SU-DHL-6 (cell line): ENCODE measurements around the gene MUC12.

Experiments
- H2AFZ ChIP-seq: fragments of 200-600 bp; sonication (generic); 2 replicates; pipeline ENCODE4 v1.6.1; 2014; ENCODE audit warnings: low read depth, mild to moderate bottlenecking, moderate library complexity, mixed read lengths, antibody characterized with exemption, low read length; ENCODE audit not compliant: severe bottlenecking
- H3F3A ChIP-seq: fragments of 200-600 bp; shearing (Covaris generic); 2 replicates; pipeline ENCODE4 v1.6.0; 2016; ENCODE audit warnings: antibody characterized with exemption, mild to moderate bottlenecking; ENCODE audit not compliant: insufficient read depth
- H3K27ac ChIP-seq: fragments of 200-600 bp; sonication (generic); 2 replicates; pipeline ENCODE4 v1.5.1; 2016; ENCODE audit warnings: low read depth, mild to moderate bottlenecking, low read length, moderate library complexity, mixed read lengths
- H3K27me3 ChIP-seq: fragments of 200-600 bp; sonication (generic), shearing (Covaris generic); 2 replicates; pipeline ENCODE4 v1.6.0; 2014; ENCODE audit warnings: mild to moderate bottlenecking, low read length
- H3K36me3 ChIP-seq: fragments of 200-600 bp; sonication (generic); 2 replicates; pipeline ENCODE4 v1.6.1; 2014; ENCODE audit warnings: mild to moderate bottlenecking, low read length, mixed read lengths
- H3K4me2 ChIP-seq: fragments of 300-600, 200-600 bp; shearing (Covaris generic), sonication (generic); 2 replicates; pipeline ENCODE4 v1.6.0; 2014; ENCODE audit warnings: low read length, low read depth, mild to moderate bottlenecking; ENCODE audit not compliant: poor library complexity, severe bottlenecking
- H3K4me3 ChIP-seq: fragments of 200-600 bp; sonication (generic); 2 replicates; pipeline ENCODE4 v1.5.1; 2014; ENCODE audit warnings: antibody characterized with exemption, low read length, mild to moderate bottlenecking, mixed read lengths; ENCODE audit not compliant: insufficient read depth, poor library complexity, severe bottlenecking
- H3K79me2 ChIP-seq: fragments of 200-600 bp; sonication (generic); 2 replicates; pipeline ENCODE4 v1.6.1; 2014; ENCODE audit warnings: mild to moderate bottlenecking, low read length, moderate library complexity; ENCODE audit not compliant: insufficient read depth
- H3K9ac ChIP-seq: fragments of 200-600 bp; sonication (generic); 2 replicates; pipeline ENCODE4 v1.7.0; 2014; ENCODE audit warnings: mild to moderate bottlenecking, low read length
- H3K9me2 ChIP-seq: fragments of 200-600 bp; sonication (generic); replicated peaks from 2 replicates; pipeline ENCODE4 v1.6.1; 2014; ENCODE audit warnings: low read length; ENCODE audit not compliant: insufficient read depth
- H3K9me3 ChIP-seq: fragments of 200-600 bp; sonication (generic); 2 replicates; pipeline ENCODE4 v1.6.1; 2014; ENCODE audit warnings: low read length, mixed read lengths; ENCODE audit not compliant: insufficient read depth
- H4K20me1 ChIP-seq: fragments of 200-600 bp; sonication (generic); 2 replicates; pipeline ENCODE4 v1.6.1; 2014; ENCODE audit warnings: low read depth, mild to moderate bottlenecking, antibody characterized with exemption, low read length, moderate library complexity, mixed read lengths
- CTCF ChIP-seq: fragments of 200-600 bp; sonication (generic); IDR thresholded peaks from one replicate; pipeline ENCODE4 v1.5.1; 2017; ENCODE audit warnings: antibody characterized with exemption, mild to moderate bottlenecking, low read length, moderate library complexity; ENCODE audit not compliant: insufficient read depth, poor library complexity, severe bottlenecking
- EZH2phosphoT487 ChIP-seq: fragments of 200-600 bp; sonication (generic), shearing (Covaris generic); conservative IDR thresholded peaks from 2 replicates; pipeline ENCODE4 v1.6.1; 2018; ENCODE audit warnings: mild to moderate bottlenecking, antibody characterized with exemption, low read length, moderate library complexity, mixed read lengths

The MUC12 gene

DNA sequence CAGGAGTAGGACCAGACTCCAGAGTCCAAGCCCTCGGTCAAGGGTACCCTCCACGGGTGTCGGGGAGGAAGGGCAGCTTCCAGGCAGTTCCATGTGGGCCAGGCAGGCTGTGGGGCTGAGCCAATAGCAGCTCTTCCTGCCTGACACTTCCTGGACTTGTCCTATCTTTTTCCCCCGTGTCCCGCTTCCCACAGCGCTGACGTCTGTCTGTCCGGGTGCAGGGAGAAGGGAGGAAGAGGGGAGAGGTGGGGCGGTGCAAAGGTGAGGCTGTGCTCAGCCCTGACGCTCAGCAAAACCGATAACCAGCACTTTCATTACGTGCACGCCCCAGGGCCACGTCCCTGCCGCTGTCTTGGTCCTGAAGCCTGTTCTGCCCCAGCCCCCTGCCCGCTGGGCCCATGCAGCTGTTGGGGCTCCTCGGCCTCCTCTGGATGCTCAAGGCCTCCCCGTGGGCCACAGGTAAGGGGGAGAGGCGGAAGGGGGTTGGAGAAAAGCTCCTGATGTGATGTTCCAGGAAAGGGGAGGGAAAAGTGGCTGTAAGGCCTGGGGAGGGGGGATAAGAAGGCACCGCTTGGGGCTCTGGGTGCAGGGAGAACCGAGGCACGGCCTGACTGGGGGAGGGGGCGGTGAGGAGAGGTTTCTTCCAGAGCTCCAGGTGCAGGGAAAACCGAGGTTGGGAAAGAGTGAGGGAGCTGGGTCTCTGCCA, 20.0 kb upstream of the MUC12 start, which contains the start of gene MUC3A:
TSS of gene MUC3A (plus strand) at position 308 of the 706 bp plus-strand sequence. CDS start at position 399, 91 bp downstream.
- no peak within 1 kb of the TSS for H3K4me3 ChIP-seq
- H3K27ac ChIP-seq, result no peak within 1 kb of the TSS
- H4K20me1 ChIP-seq, result no peaks in the 10 kb centered on the region
- H3K27me3 ChIP-seq, result peaks cover 4% of the 10 kb centered on the region; the same call in 1 of the 2 replicates
- H3K9ac ChIP-seq, result no peak within 1 kb of the TSS
- TF ChIP-seq EZH2phosphoT487 (no peak), CTCF (no peak)
- H3K9me2 ChIP-seq, result no peaks in the 10 kb centered on the region
- H3K9me3 ChIP-seq, result no peaks in the 10 kb centered on the region
- H3K36me3 ChIP-seq, result no peaks in the 10 kb centered on the region
- H3K4me2 ChIP-seq, result no peak within 1 kb of the TSS
- no peak within 1 kb of the TSS for H2AFZ ChIP-seq
- no peaks in the 10 kb centered on the region for H3K79me2 ChIP-seq
- no peaks in the 10 kb centered on the region for H3F3A ChIP-seq

GRCh38 chr7:100949933-100950443, 19.4 kb upstream of the MUC12 start:
- no peak overlapping the region for H2AFZ ChIP-seq
- H3K9ac ChIP-seq, result no peak overlapping the region
- H3K79me2 ChIP-seq, result no peaks in the 10 kb centered on the region
- peaks cover 4% of the 10 kb centered on the region; the same call in 1 of the 2 replicates for H3K27me3 ChIP-seq
- no peaks in the 10 kb centered on the region for H3K9me2 ChIP-seq
- no peaks in the 10 kb centered on the region for H3K9me3 ChIP-seq
- H3K4me3 ChIP-seq, result no peak overlapping the region
- no peaks in the 10 kb centered on the region for H3K36me3 ChIP-seq
- no peak for TF ChIP-seq EZH2phosphoT487
- no peak for TF ChIP-seq CTCF
- H3F3A ChIP-seq, result no peaks in the 10 kb centered on the region
- no peaks in the 10 kb centered on the region for H4K20me1 ChIP-seq
- no peak overlapping the region for H3K27ac ChIP-seq
- H3K4me2 ChIP-seq, result no peak overlapping the region

- Histone ChIP-seq H2AFZ (no peak overlapping the region), H3K4me2 (no peak overlapping the region), H4K20me1 (no peaks in the 10 kb centered on the region), H3K79me2 (no peaks in the 10 kb centered on the region), H3K27me3 (0 out of 2 replicates have a peak, but pooled peaks cover 4% of the 10 kb centered on the region), H3K9me3 (no peaks in the 10 kb centered on the region), H3K9me2 (no peaks in the 10 kb centered on the region), H3K27ac (no peak overlapping the region), H3K4me3 (no peak overlapping the region), H3F3A (no peaks in the 10 kb centered on the region), H3K36me3 (no peaks in the 10 kb centered on the region), H3K9ac (no peak overlapping the region)
- no peak for TF ChIP-seq EZH2phosphoT487
- TF ChIP-seq CTCF, result no peak
Observed at GRCh38 chr7:100951172-100951571, 18.2 kb upstream of the MUC12 start.
